ENCODE results near the gene TMEM109.

- TF ChIP-seq, protein P1, sequence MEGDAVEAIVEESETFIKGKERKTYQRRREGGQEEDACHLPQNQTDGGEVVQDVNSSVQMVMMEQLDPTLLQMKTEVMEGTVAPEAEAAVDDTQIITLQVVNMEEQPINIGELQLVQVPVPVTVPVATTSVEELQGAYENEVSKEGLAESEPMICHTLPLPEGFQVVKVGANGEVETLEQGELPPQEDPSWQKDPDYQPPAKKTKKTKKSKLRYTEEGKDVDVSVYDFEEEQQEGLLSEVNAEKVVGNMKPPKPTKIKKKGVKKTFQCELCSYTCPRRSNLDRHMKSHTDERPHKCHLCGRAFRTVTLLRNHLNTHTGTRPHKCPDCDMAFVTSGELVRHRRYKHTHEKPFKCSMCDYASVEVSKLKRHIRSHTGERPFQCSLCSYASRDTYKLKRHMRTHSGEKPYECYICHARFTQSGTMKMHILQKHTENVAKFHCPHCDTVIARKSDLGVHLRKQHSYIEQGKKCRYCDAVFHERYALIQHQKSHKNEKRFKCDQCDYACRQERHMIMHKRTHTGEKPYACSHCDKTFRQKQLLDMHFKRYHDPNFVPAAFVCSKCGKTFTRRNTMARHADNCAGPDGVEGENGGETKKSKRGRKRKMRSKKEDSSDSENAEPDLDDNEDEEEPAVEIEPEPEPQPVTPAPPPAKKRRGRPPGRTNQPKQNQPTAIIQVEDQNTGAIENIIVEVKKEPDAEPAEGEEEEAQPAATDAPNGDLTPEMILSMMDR (conservative IDR thresholded peaks at IDR 0.05 in 1 of 2, IDR thresholded peaks at IDR 0.05 in 1 of 2; ENCODE audit: extremely low read depth in 1 of 2, insufficient read depth in 1 of 2, low read depth in 1 of 2, low read length in 2 of 2), result no peak
- no peak for TF ChIP-seq EZH2 (IDR thresholded peaks at IDR 0.05; ENCODE audit: borderline replicate concordance, low read length)
Observed at GRCh38 chr11:60933416-60934123, 19.6 kb downstream of the TMEM109 start.
